ENCODE results near the gene SAP30L.

- TF ChIP-seq EP300 (IDR thresholded peaks at IDR 0.05; ENCODE audit: low read depth in 2 of 2, low read length in 2 of 2) = no peak
- no peak for TF ChIP-seq EP300 (CRISPR knock-in tag; IDR thresholded peaks at IDR 0.05; ENCODE audit: borderline replicate concordance)
- TF ChIP-seq SMC3 (IDR thresholded peaks at IDR 0.05; ENCODE audit: low read length) = no peak
- no peak for TF ChIP-seq BCL3 (CRISPR knock-in tag; IDR thresholded peaks at IDR 0.05)
- no peak for TF ChIP-seq CTCF (CRISPR knock-in tag; IDR thresholded peaks at IDR 0.05)
- TF ChIP-seq POLR2AphosphoS5 (IDR thresholded peaks at IDR 0.05; ENCODE audit: low read depth, low read length) = no peak
- TF ChIP-seq MEF2D (CRISPR knock-in tag; IDR thresholded peaks at IDR 0.05) = no peak
- TF ChIP-seq PREB (CRISPR knock-in tag; IDR thresholded peaks at IDR 0.05) = no peak
- no peak for TF ChIP-seq TBL1XR1 (IDR thresholded peaks at IDR 0.05; ENCODE audit: borderline replicate concordance, low read length, partially characterized antibody)
- TF ChIP-seq FOXA3 (CRISPR knock-in tag; IDR thresholded peaks at IDR 0.05) = no peak
- no peak for TF ChIP-seq USF2 (IDR thresholded peaks at IDR 0.05; ENCODE audit: low read depth, low read length)
- TF ChIP-seq USF2 (CRISPR knock-in tag; IDR thresholded peaks at IDR 0.05; ENCODE audit: borderline replicate concordance) = no peak
- TF ChIP-seq PRPF4 (IDR thresholded peaks at IDR 0.05; ENCODE audit: low read depth, low read length, poor library complexity, severe bottlenecking) = no peak
- no peak for TF ChIP-seq DPF2 (CRISPR knock-in tag; IDR thresholded peaks at IDR 0.05; ENCODE audit: borderline replicate concordance, low read depth)
Observed at GRCh38 chr5:154475591-154476353, 30.0 kb downstream of the SAP30L start.
